IMR-90 (cell line): Measurements from ENCODE around the gene ISG20. TPM values are rescaled to one million over a fixed set of nuclear protein-coding genes. Genes with fewer than 3 reads are reported as not detected.

ENCODE experiments used
- ATAC-seq: fragments of 200-7000 bp; cut with Tn5 transposase; 2 replicates; pipeline ENCODE4 v1.9.1; 2020; ENCODE audit warnings: low read depth, mild to moderate bottlenecking, moderate library complexity
- BruUV-seq: library from RNA; stranded (reverse); fragments of 400-500 nt; replicated peaks from 2 replicates; lab custom pipeline; 2021; lab: Mats Ljungman, UMichigan
- CTCF ChIA-PET: fragments of 300-600 bp; formaldehyde crosslinking; extraction: SDS; loops from one replicate; lab custom pipeline; 2021; ENCODE audit warnings: antibody characterized with exemption; lab: Yijun Ruan, JAX
- POLR2A ChIA-PET: fragments of 300-600 bp; sonication (Branson Sonifier 250); formaldehyde crosslinking; loops from one replicate; lab custom pipeline; 2022; ENCODE audit warnings: antibody characterized with exemption; ENCODE audit not compliant: unreplicated experiment; lab: Charles Lee
- DNase-seq: peaks from one replicate; pipeline ENCODE4 v3.0.0; 2013
- H2AFZ ChIP-seq: replicated peaks from 2 replicates; pipeline ENCODE3; 2013; ENCODE audit warnings: low read length, mild to moderate bottlenecking; ENCODE audit not compliant: poor library complexity
- H2AK5ac ChIP-seq: 2 replicates; pipeline ENCODE4 v1.6.1; 2013; ENCODE audit warnings: low read depth, low read length, inconsistent platforms
- H2AK9ac ChIP-seq: replicated peaks from 2 replicates; pipeline ENCODE3; 2013; ENCODE audit warnings: mild to moderate bottlenecking, low read depth, low read length, moderate library complexity; ENCODE audit not compliant: poor library complexity
- H2BK120ac ChIP-seq: 2 replicates; pipeline ENCODE4 v1.6.1; 2013; ENCODE audit warnings: low read depth, low read length, inconsistent platforms
- H2BK15ac ChIP-seq: 3 replicates; pipeline ENCODE4 v1.6.1; 2013; ENCODE audit warnings: low read depth, low read length, inconsistent platforms
- H2BK20ac ChIP-seq: 2 replicates; pipeline ENCODE4 v1.6.1; 2013; ENCODE audit warnings: low read depth, mild to moderate bottlenecking, inconsistent platforms, low read length, moderate library complexity
- H2BK5ac ChIP-seq: 2 replicates; pipeline ENCODE4 v1.6.1; 2013; ENCODE audit warnings: mild to moderate bottlenecking, low read depth, low read length, inconsistent platforms; ENCODE audit not compliant: poor library complexity, severe bottlenecking
- H3K14ac ChIP-seq: replicated peaks from 2 replicates; pipeline ENCODE4 v1.6.1; 2013; ENCODE audit warnings: low read depth, low read length, inconsistent platforms
- H3K18ac ChIP-seq: 2 replicates; pipeline ENCODE4 v1.6.1; 2013; ENCODE audit warnings: low read depth, low read length, control low read depth
- H3K23ac ChIP-seq: 2 replicates; pipeline ENCODE4 v1.6.1; 2013; ENCODE audit warnings: low read depth, low read length, inconsistent platforms
- H3K27ac ChIP-seq: 2 replicates; pipeline ENCODE4 v1.5.1; 2013; ENCODE audit warnings: mild to moderate bottlenecking, control low read depth, low read length; ENCODE audit not compliant: insufficient read depth
- H3K27me3 ChIP-seq: 2 replicates; pipeline ENCODE4 v1.6.1; 2013; ENCODE audit warnings: low read length; ENCODE audit not compliant: control insufficient read depth, insufficient read depth
- H3K36me3 ChIP-seq: 2 replicates; pipeline ENCODE4 v1.6.1; 2013; ENCODE audit warnings: low read length, mixed read lengths; ENCODE audit not compliant: control insufficient read depth, insufficient read depth
- H3K4ac ChIP-seq: 2 replicates; pipeline ENCODE4 v1.6.1; 2013; ENCODE audit warnings: low read depth, low read length, inconsistent platforms
- H3K4me1 ChIP-seq: 2 replicates; pipeline ENCODE4 v1.6.1; 2013; ENCODE audit warnings: low read length, mixed read lengths; ENCODE audit not compliant: control insufficient read depth, insufficient read depth
- H3K4me2 ChIP-seq: 2 replicates; pipeline ENCODE4 v1.6.1; 2013; ENCODE audit warnings: low read depth, mild to moderate bottlenecking, control low read depth, low read length, moderate library complexity
- H3K4me3 ChIP-seq: 2 replicates; pipeline ENCODE4 v1.5.1; 2013; ENCODE audit warnings: low read depth, mild to moderate bottlenecking, control low read depth, low read length, moderate library complexity; ENCODE audit not compliant: insufficient read depth
- H3K56ac ChIP-seq: 2 replicates; pipeline ENCODE4 v1.6.1; 2013; ENCODE audit warnings: low read length, inconsistent platforms; ENCODE audit not compliant: insufficient read depth; ENCODE audit errors: extremely low read depth
- H3K79me1 ChIP-seq, 2 experiments: 2 replicates each; pipeline ENCODE4 v1.6.1; 2013; ENCODE audit warnings: low read length in 2 of 2, inconsistent platforms in 1 of 2, low read depth in 1 of 2
- H3K9ac ChIP-seq: 2 replicates; pipeline ENCODE4 v1.6.1; 2013; ENCODE audit warnings: low read depth, low read length, control low read depth
- H3K9me1 ChIP-seq: 2 replicates; pipeline ENCODE4 v1.6.1; 2013; ENCODE audit warnings: low read length, inconsistent platforms; ENCODE audit not compliant: insufficient read depth
- H3K9me3 ChIP-seq: 2 replicates; pipeline ENCODE4 v1.6.1; 2013; ENCODE audit warnings: low read length; ENCODE audit not compliant: control insufficient read depth, insufficient read depth
- H4K20me1 ChIP-seq: 2 replicates; pipeline ENCODE4 v1.6.1; 2013; ENCODE audit warnings: low read length, inconsistent platforms; ENCODE audit not compliant: insufficient read depth
- H4K5ac ChIP-seq: 2 replicates; pipeline ENCODE4 v1.6.1; 2013; ENCODE audit warnings: mild to moderate bottlenecking, low read depth, low read length, control low read depth
- H4K8ac ChIP-seq, 2 experiments: 2 replicates each; pipeline ENCODE4 v1.6.1; 2013; ENCODE audit warnings: low read depth in 2 of 2, low read length in 2 of 2, control low read depth in 1 of 2, inconsistent platforms in 1 of 2
- H4K91ac ChIP-seq: 2 replicates; pipeline ENCODE4 v1.6.1; 2013; ENCODE audit warnings: low read depth, low read length, inconsistent platforms; ENCODE audit not compliant: insufficient read depth
- BHLHE40 ChIP-seq: fragments of 150-350 bp; IDR thresholded peaks from 2 replicates; pipeline ENCODE4 v1.6.1; 2016; ENCODE audit warnings: mild to moderate bottlenecking, low read depth, low read length
- ELK1 ChIP-seq: fragments of 150-350 bp; IDR thresholded peaks from 2 replicates; pipeline ENCODE4 v1.6.1; 2016; ENCODE audit warnings: low read depth, mild to moderate bottlenecking, low read length, moderate library complexity, borderline replicate concordance
- FOS ChIP-seq: fragments of 150-350 bp; IDR thresholded peaks from 2 replicates; pipeline ENCODE4 v1.6.1; 2016; ENCODE audit warnings: low read depth, low read length
- MAFK ChIP-seq: IDR thresholded peaks from 2 replicates; pipeline ENCODE4 v1.6.1; 2012; ENCODE audit warnings: low read depth, low read length, improper control_type of control experiment
- MXI1 ChIP-seq: IDR thresholded peaks from 2 replicates; pipeline ENCODE4 v1.6.1; 2012; ENCODE audit warnings: low read depth, mild to moderate bottlenecking, low read length, moderate library complexity, borderline replicate concordance
- RAD21 ChIP-seq: IDR thresholded peaks from 2 replicates; pipeline ENCODE4 v1.6.1; 2012; ENCODE audit warnings: low read length, improper control_type of control experiment
- RCOR1 ChIP-seq: IDR thresholded peaks from 2 replicates; pipeline ENCODE4 v1.6.1; 2012; ENCODE audit warnings: mild to moderate bottlenecking, low read length, improper control_type of control experiment; ENCODE audit not compliant: insufficient replicate concordance
- RFX5 ChIP-seq: IDR thresholded peaks from 2 replicates; pipeline ENCODE4 v1.8.0; 2012; ENCODE audit warnings: low read depth, mild to moderate bottlenecking, low read length, moderate library complexity
- SMC3 ChIP-seq: fragments of 150-350 bp; IDR thresholded peaks from 2 replicates; pipeline ENCODE4 v1.6.1; 2016; ENCODE audit warnings: low read depth, mild to moderate bottlenecking, antibody characterized with exemption, low read length, moderate library complexity
- WGBS, 2 experiments: methylation state at CpG; one replicate each; pipeline versions ENCODE4 v1.1.5 to v1.1.7; 2013; ENCODE audit warnings: missing lambda C conversion rate in 2 of 2; ENCODE audit not compliant: insufficient read length in 1 of 2; ENCODE audit errors: extremely low coverage in 2 of 2; 5-methylcytosine and 5-hydroxymethylcytosine counted together
- dilution Hi-C: fragments of 300-500 bp; cut with HindIII; formaldehyde crosslinking; loops from one replicate; pipeline ENCODE4 v1.14.3; 2018; ENCODE audit warnings: low sequenced_read_pairs; ENCODE audit not compliant: unreplicated experiment
- in situ Hi-C: fragments of 300-500 bp; cut with MboI; formaldehyde crosslinking; loops from 3 replicates; pipeline ENCODE4 v1.14.3; 2019; ENCODE audit warnings: low sequenced_read_pairs, inconsistent platforms, mixed read lengths
- intact Hi-C: fragments of 100-400 bp; cut with micrococcal nuclease; formaldehyde crosslinking; loops from 2 replicates; pipeline ENCODE4 v1.10.0; 2022
- polyA plus RNA-seq, 3 experiments: library from polyadenylated mRNA; depleted of rRNA; stranded (reverse); fragments of >200 nt; gene quantifications; 2 replicates each; pipeline ENCODE4 v1.2.3, GENCODE V29; 2012; ENCODE audit warnings: low replicate concordance in 1 of 3
- total RNA-seq: library from RNA; depleted of rRNA; stranded (reverse); fragments of >200 nt; gene quantifications from 2 replicates; pipeline ENCODE4 v1.2.3, GENCODE V29; 2012

ISG20 gene
- total and polyA plus RNA-seq, 2 of the 4 experiments (the other 2 are of a cell fraction), result 0.72 to 1.2 TPM

GRCh38 chr15:88653200-88654064 lies 14.6 kb downstream of the ISG20 start:
- intact Hi-C loops (no loop called here), in situ Hi-C loops (loop anchor here (25.0 kb wide), 2 partner anchors 184 to 509 kb away; no protein-coding TSS in a partner anchor), dilution Hi-C loops (no loop called here)
- H4K91ac ChIP-seq, result no peak overlapping the region
- H3K36me3 ChIP-seq, result no peaks in the 10 kb centered on the region
- H2AK5ac ChIP-seq, result no peak overlapping the region; the same call in 1 of the 2 replicates
- TF ChIP-seq MAFK (no peak), RFX5 (no peak), RAD21 (no peak), MXI1 (no peak), FOS (no peak), ELK1 (no peak), SMC3 (no peak), BHLHE40 (no peak), RCOR1 (no peak)
- peaks cover 15% of the 10 kb centered on the region for H3K9me1 ChIP-seq
- no peak overlapping the region for H4K8ac ChIP-seq
- H2BK5ac ChIP-seq, result no peak overlapping the region
- H3K4ac ChIP-seq, result no peak overlapping the region
- H3K27me3 ChIP-seq, result no peaks in the 10 kb centered on the region
- H3K4me1 ChIP-seq, result peaks cover 13% of the 10 kb centered on the region
- H2BK20ac ChIP-seq, result no peak overlapping the region
- no peak overlapping the region for H2AK9ac ChIP-seq
- H3K4me2 ChIP-seq, result no peak overlapping the region
- no peaks in the 10 kb centered on the region for H3K9me3 ChIP-seq
- POLR2A ChIA-PET, result no interaction called here
- no peak overlapping the region for H3K27ac ChIP-seq
- H2BK120ac ChIP-seq, result no peak overlapping the region
- no peak overlapping the region for H2BK15ac ChIP-seq
- no peak overlapping the region for H3K18ac ChIP-seq
- H3K56ac ChIP-seq, result no peak overlapping the region
- H3K4me3 ChIP-seq, result no peak overlapping the region
- no TSS peak for BruUV-seq
- no peak overlapping the region for H2AFZ ChIP-seq
- DNase-seq (no peak), ATAC-seq (no peak)
- H4K20me1 ChIP-seq, result no peaks in the 10 kb centered on the region
- H3K79me1 ChIP-seq, result no peaks in the 10 kb centered on the region
- WGBS, 2 experiments, result 94% methylated on average over 6 of the region's 13 CpGs; no CpG with 5 or more reads in 1 of the 2 experiments
- H3K14ac ChIP-seq, result no peak overlapping the region
- CTCF ChIA-PET, result interaction anchor here (0.6 to 1.1 kb wide), 2 partner anchors 14 to 181 kb away, joined by 3 to 6 read pairs; no protein-coding TSS in a partner anchor
- H3K9ac ChIP-seq, result no peak overlapping the region
- no peak overlapping the region for H4K5ac ChIP-seq
- H3K23ac ChIP-seq, result no peak overlapping the region
